Sciatic nerve (tissue), 2 donors: Measurements from ENCODE around the gene AFAP1. TPM values are rescaled to one million over a fixed set of nuclear protein-coding genes. Genes with fewer than 3 reads are reported as not detected.
"Not testable (repeated sequence)": the region's sequence is repeated elsewhere in the genome, so short reads cannot be mapped to it uniquely, and the experiment has no call there.

Experiments used
- ATAC-seq: fragments of 200-7000 bp; cut with Tn5 transposase; one replicate; pipeline ENCODE4 v1.9.1; 2020; ENCODE audit warnings: mild to moderate bottlenecking, moderate library complexity
- DNase-seq: peaks from one replicate; pipeline ENCODE4 v3.0.0-alpha.2; 2020; ENCODE audit warnings: low spot score
- intact Hi-C: fragments of 100-400 bp; cut with DNase I; formaldehyde crosslinking; loops from one replicate; pipeline ENCODE4 v1.14.2; 2022
- total RNA-seq: library from RNA; stranded (reverse); fragmentation: NEBNext Ultra II Directional; extraction: Animal tissue kit (Norgen Biotek cat#: 25700); gene quantifications from one replicate; pipeline ENCODE4 v1.2.1, GENCODE V29; 2021
- donor health status: DM: no; HTN: no; CAD: no.
- donor health status: DM: no; HTN: no; CAD: no.

AFAP1 gene
- total RNA-seq, 1 donor from 2014 or later: 64.5 TPM

DNA sequence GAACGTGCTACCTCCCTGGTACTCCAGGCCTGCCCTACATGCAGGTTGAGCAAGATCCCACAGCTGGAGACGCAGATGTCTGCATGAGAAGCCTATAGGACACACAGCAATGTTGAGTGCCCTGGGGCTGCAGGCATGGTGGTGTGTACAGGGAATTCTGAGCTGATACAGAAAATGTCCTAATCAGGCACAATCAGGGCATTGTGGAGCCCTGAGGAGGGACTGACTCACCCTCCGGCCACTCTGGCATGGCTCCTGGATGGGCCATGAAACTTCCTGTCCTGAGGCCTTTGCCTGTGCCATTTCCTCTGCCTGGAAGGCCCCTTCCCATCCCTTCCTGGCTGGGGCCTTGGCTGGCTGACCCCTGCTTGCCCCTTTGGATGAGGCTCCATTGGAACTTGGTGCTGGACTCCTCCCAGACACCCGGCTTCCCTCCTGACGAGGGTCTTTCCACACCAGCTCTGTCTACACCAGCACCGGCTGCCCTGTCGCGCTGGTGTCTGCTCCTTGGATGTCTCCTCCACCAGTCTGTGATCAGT, 16.7 kb upstream of the AFAP1 start:
- DNase-seq: no peak
- ATAC-seq: peak; percentile 79
- intact Hi-C loops: no loop called here

DNA sequence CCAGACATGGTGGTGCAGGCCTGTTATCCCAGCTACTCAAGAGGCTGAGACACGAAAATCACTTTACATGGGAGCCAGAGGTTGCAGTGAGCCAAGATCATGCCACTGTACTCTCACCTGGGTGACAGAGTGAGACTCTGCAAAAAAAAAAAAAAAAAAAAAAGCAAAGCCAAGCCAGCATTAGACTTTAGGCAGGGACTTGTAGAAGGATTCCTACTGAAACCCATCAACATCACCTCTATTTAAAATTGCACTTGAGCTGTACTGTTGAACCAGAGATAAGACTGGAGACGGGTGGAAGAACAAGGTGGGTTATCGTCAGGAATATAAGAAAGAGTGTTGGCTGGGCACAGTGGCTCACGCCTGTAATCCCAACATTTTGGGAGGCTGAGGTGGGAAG, 15.7 kb upstream of the AFAP1 start:
- no peak for DNase-seq
- ATAC-seq: no peak
- intact Hi-C loops: no loop called here

GRCh38 chr4:7952615-7953014, 13.0 kb upstream of the AFAP1 start:
- DNase-seq: no peak
- intact Hi-C loops: no loop called here
- no peak for ATAC-seq

DNA sequence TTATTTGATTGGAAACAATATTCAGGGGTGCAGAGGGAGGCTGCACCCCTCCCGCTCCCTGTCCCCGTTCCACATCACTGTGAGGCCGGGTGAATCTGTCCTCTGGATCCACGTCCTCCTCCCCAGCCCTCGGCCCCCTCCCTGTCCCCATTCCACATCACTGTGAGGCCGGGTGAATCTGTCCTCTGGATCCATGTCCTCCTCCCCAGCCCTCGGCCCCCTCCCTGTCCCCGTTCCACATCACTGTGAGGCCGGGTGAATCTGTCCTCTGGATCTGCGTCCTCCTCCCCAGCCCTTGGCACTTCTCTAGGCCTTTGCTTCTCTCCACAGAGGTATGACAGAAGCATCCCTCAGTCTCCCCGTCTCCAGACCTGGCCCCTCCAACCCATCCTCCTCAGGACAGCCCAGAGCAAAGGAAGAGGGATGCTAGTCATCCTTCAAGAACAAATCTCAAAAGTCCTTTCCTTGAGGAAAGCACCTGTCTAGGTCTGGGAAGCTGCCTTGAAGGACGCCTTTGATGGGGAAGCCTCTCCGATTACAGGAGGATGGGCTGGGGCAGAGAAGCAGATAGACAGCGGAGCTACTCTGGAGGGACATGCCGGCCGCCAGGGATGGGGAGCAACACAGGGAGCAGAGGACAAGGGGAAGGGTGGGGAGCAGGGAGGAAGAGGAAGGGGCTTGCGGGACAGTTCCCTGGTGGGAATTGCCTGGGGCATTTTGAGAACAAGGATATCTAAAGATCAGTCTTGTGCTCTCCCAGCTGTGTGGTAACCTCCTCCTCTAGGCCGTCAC, 10.8 kb upstream of the AFAP1 start:
- intact Hi-C loops: no loop called here
- ATAC-seq: no peak
- DNase-seq: no peak

- ATAC-seq (no peak), DNase-seq (no peak)
- intact Hi-C loops: no loop called here
Measured at GRCh38 chr4:7949759-7950158, 10.1 kb upstream of the AFAP1 start.

- no peak for DNase-seq
- intact Hi-C loops: no loop called here
- ATAC-seq: no peak
Measured at GRCh38 chr4:7947927-7948326, 8.3 kb upstream of the AFAP1 start.

DNA sequence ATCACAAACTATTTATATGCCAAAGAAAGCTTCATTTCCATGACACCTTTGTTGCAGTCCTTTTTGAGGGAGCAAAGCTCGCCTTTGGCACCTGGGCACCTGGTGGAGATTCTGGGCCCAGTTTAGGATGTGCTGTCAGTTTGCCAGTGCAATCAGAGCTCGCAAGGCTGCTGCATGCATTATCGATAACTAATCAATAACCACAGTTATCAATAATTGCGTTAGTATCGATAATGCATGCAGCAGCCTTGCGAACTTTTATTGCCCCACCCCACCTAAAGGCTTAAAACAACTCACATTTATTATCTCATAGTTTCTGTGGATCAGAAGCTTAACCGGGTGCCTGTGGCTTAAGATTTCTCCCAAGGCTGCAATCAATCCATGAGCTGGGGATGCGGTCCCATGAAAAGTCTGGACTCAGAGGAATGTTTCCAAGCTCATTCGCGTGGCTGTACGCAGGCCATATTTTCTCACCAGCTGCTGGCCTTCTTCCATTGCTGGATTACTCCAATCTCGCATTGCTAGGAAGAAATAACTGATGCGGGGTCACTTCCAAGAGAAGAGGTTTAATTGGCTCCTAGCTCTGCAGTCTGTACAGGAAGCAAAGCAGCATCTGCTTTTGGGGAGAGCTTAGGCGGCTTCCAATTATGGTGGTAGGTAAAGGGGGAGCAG, 6.2 kb upstream of the AFAP1 start:
- intact Hi-C loops: no loop called here
- no peak for DNase-seq

GRCh38 chr4:7944599-7945220, 5.0 kb upstream of the AFAP1 start:
- intact Hi-C loops: no loop called here

More for the DNA sequence above, 6.2 kb upstream of the AFAP1 start:
- ATAC-seq: no peak

DNA sequence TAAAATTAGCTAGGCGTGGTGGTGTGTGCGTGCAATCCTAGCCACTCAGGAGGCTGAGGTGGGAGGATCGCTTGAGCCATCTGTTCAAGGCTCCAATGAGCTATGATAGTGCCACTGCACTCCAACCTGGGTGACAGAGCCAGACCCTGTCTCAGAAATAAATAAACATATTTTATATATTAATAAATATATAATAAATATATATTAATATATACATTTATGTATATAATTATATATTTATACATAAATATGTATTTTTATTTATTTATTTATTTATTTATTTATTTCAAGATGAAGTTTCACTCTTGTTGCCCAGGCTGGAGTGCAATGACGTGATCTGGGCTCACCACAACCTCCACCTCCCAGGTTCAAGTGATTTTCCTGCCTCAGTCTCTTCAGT, 4.0 kb upstream of the AFAP1 start:
- ATAC-seq, DNase-seq, intact Hi-C loops: not testable (repeated sequence)

More at GRCh38 chr4:7944599-7945220, 5.0 kb upstream of the AFAP1 start:
- no peak for DNase-seq
- no peak for ATAC-seq

GRCh38 chr4:7943211-7943610, 3.5 kb upstream of the AFAP1 start:
- intact Hi-C loops: no loop called here
- ATAC-seq: no peak

DNA sequence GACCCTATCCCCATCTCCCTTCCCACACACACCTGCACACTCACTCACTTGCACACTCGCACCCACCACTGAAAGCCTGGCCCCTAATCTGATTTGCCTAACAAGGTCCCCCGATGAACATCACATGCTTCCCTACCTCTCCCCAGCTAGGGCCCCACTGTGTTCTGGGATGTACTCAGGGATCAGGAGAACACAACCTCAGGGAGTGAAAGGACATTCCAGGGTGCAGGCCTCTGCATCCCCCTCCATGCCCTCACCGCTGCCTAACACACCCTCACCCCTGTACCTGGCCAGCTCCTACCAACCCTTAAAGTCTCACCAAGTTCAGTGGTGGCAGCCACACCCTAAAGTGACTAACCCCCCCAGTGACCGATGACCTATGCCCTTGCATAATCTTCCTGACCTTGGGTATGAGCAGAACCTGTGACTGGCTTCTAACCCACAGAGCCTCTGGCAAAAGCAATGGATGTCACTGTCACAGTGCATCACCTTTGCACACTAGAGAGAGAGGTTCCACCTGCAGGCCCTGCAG, 2.4 kb upstream of the AFAP1 start:
- DNase-seq (no peak), ATAC-seq (no peak)
- intact Hi-C loops: no loop called here

More at GRCh38 chr4:7943211-7943610, 3.5 kb upstream of the AFAP1 start:
- no peak for DNase-seq

DNA sequence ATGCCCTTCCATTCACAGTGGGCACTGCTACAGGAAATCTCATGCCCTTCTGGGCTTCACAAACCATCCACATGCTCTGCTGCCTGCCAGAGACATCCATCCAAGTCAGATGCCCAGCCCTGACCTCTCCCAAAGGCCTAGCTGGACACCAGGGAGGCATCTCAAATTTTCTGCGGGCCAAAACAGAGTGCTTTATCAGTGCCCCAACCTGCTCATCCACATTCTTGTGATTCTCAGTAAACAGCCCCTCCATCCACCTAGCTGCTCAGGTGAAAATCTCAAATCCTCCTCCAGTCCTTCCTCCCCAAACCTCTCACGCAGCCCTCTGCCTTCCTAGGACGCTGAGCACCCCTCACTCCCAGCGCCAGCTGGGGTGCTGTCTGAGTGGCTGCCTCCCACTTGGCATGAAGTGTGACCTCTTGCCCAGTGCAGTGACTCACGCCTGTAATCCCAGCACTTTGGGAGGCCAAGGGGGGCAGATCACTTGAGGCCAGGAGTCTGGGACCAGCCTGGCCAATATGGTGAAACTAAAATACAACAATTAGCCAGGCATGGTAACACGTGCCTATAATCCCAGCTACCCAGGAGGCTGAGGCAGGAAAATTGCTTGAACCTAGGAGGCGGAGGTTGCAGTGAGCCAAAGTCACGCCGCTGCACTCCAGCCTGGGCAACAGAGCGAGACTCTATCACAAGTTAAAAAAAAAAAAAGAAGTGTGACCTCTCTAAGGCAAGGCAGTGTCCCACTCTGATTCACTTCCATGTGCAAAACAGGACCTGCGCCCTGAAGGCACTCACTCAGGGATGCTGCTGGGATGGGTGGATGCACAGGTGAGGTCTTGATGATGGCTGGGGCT, 1.7 kb upstream of the AFAP1 start:
- ATAC-seq: no peak
- intact Hi-C loops: no loop called here
- no peak for DNase-seq

- peak; percentile 57 for ATAC-seq
- no peak for DNase-seq
- intact Hi-C loops: no loop called here
Measured at GRCh38 chr4:7938609-7939376, 868 bp downstream of the AFAP1 start.

DNA sequence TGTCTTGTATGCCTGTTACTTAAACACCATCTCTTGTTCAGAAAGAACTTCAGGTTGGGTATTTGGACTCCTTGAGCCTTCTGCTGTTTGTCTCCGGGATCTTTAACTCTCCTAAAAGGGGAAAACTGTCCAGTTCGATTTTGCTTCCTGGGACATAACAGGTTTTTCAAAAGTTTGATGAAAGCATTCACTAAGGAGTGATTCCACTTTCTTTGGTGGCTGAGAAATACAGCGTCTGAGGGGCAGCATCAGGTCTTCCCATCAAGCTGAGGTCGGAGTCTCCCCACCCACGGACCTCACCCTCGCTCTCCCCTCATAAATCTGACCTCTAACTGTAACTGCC, 1.4 kb downstream of the AFAP1 start:
- intact Hi-C loops: no loop called here
- ATAC-seq: peak; percentile 12
- no peak for DNase-seq

DNA sequence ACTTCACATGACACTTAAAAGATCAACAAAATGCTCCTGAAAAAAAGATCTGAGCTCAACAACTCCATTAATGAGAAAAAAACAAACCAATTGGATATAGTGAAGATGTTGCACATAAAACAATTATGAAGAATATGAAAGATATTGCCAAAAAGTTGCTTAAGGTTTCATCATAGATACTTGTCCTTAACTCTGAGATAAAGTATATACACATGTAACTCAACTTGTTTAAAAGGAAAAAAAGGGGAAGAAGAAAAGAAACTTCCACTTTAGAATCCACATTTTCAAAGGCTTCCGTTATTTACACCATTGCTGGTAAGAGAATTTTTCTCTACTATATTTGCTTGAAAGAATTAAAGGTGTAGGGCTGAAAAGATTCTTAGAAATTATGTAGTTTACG, 2.7 kb downstream of the AFAP1 start:
- ATAC-seq (no peak), DNase-seq (no peak)
- intact Hi-C loops: no loop called here

DNA sequence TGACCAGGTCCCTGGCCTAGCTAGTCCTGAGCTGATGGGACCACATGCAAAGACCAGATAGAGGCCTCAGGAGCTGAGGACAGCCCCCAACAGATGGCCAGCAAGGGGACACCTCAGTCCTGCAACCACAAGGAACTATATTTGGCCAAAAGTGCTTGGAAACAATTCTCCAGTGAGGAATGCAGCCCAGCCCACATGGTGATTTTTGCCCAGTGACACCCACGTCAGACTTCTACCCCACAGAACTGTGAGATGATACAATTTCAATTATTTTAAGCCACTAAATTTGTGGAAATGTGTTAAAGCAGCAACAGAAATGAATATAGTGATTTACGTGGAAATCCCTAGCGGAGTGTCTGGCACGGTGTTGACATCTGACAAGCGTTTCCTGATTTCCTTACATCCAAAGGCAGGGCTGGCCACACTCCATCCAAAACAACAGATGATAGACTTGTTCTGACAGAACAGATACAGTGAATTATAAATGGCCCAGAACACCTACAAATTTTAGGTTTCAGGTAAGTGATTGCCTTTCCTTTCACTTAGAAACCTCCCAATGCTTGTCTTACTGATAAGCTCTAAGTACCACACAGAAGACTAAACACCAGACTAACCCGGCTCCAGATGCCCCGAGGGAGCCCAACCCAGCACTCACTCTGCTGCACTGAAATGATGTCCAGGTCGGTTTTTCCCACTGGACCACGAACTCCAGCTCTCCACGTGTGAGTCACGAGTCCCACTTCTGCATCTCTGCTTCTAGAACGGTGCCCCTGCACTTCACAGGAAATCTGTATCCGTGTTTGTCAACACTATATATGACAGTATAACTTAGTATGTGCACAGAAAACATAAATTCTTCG, 5.8 kb downstream of the AFAP1 start:
- DNase-seq (no peak), ATAC-seq (no peak)
- intact Hi-C loops: no loop called here

GRCh38 chr4:7932287-7932686, 7.4 kb downstream of the AFAP1 start:
- ATAC-seq: peak; percentile 83
- DNase-seq: no peak
- intact Hi-C loops: no loop called here
